A549 (cell line): ENCODE results near the gene PTCD2. TPM values are rescaled to one million over a fixed set of nuclear protein-coding genes. Genes with fewer than 3 reads are reported as not detected.
A peak's percentile ranks its signal among the peaks of the same experiment; 100 is the strongest.

Source experiments
- ATAC-seq, 2 experiments: fragments of 200-7000 bp in 1 of 2; fragments of >200 bp in 1 of 2; cut with Nextera tagmentation in 1 of 2; cut with Tn5 transposase in 1 of 2; 3 replicates each; pipeline versions ENCODE4 v1.8.0 to v1.9.1; 2018 to 2020; ENCODE audit warnings: mild to moderate bottlenecking in 1 of 2, moderate library complexity in 1 of 2
- CTCF ChIA-PET: fragments of 300-600 bp; sonication (Branson Sonifier 250); formaldehyde crosslinking; extraction: SDS; loops from one replicate; lab custom pipeline; 2021; ENCODE audit warnings: antibody characterized with exemption, inconsistent platforms; lab: Yijun Ruan, JAX
- POLR2A ChIA-PET: fragments of 350-600 bp; formaldehyde crosslinking; extraction: SDS; loops from one replicate; lab custom pipeline; 2021; ENCODE audit warnings: antibody characterized with exemption, inconsistent platforms; lab: Yijun Ruan, JAX
- DNase-seq, 2 experiments: peaks; one replicate each; pipeline versions ENCODE4 v3.0.0 to v3.0.0-alpha.2; 2011 to 2016; ENCODE audit warnings: low read depth in 1 of 2, low spot score in 1 of 2
- FAIRE-seq: peaks from 2 replicates; lab custom pipeline; 2011; peaks lifted over from hg19 to GRCh38; lab: Jason Lieb, UNC
- H3K27ac ChIP-seq, 2 experiments: fragments of >200 bp; sonication (Bioruptor Twin); formaldehyde crosslinking; 3 replicates each; pipeline ENCODE4 v1.5.1; 2016 to 2017
- H3K4me1 ChIP-seq: fragments of >200 bp; sonication (Bioruptor Twin); formaldehyde crosslinking; 3 replicates; pipeline ENCODE4 v1.6.1; 2016
- H3K4me2 ChIP-seq: fragments of >200 bp; sonication (Bioruptor Twin); formaldehyde crosslinking; 3 replicates; pipeline ENCODE4 v1.6.1; 2016
- H3K4me3 ChIP-seq: fragments of >200 bp; sonication (Bioruptor Twin); formaldehyde crosslinking; 3 replicates; pipeline ENCODE4 v1.5.1; 2016
- H3K9me3 ChIP-seq: fragments of >200 bp; sonication (Bioruptor Twin); formaldehyde crosslinking; 3 replicates; pipeline ENCODE4 v1.6.1; 2016
- CHD2 ChIP-seq: fragments of 150-350 bp; IDR thresholded peaks from 2 replicates; pipeline ENCODE4 v1.6.1; 2014; ENCODE audit warnings: low read length; ENCODE audit not compliant: partially characterized antibody
- EP300 ChIP-seq, 2 experiments: fragments of >200 bp; sonication (Bioruptor Twin); formaldehyde crosslinking; IDR thresholded peaks; 2 replicates in 1 of 2; 3 replicates in 1 of 2; pipeline ENCODE4 v1.6.1; 2016 to 2017
- FOSL2 ChIP-seq, 2 experiments: fragments of 450-650 bp in 1 of 2; fragments of >200 bp in 1 of 2; sonication (Bioruptor Twin) in 1 of 2; formaldehyde crosslinking; IDR thresholded peaks; 2 replicates each; pipeline versions ENCODE4 v1.5.0 to v1.6.1; 2016 to 2020; ENCODE audit warnings: mild to moderate bottlenecking in 1 of 2, moderate library complexity in 1 of 2
- HOXA7 ChIP-seq: fragments of 250-450 bp; sonication (Bioruptor Pico); IDR thresholded peaks from 2 replicates; pipeline ENCODE4 v1.5.0; 2020; ENCODE audit warnings: mild to moderate bottlenecking, moderate library complexity
- MAZ ChIP-seq: fragments of 150-350 bp; IDR thresholded peaks from 2 replicates; pipeline ENCODE4 v1.6.1; 2014; ENCODE audit warnings: antibody characterized with exemption, low read depth, low read length, borderline replicate concordance
- NFE2L2 ChIP-seq: fragments of 150-350 bp; conservative IDR thresholded peaks from 2 replicates; pipeline ENCODE4 v1.6.1; 2014; ENCODE audit warnings: low read length
- PHF8 ChIP-seq: fragments of 200-600 bp; sonication (generic); IDR thresholded peaks from 2 replicates; pipeline ENCODE4 v1.6.1; 2016; ENCODE audit warnings: low read depth, mild to moderate bottlenecking, antibody characterized with exemption, moderate library complexity, borderline replicate concordance
- RARB ChIP-seq: fragments of 250-450 bp; sonication (Bioruptor Pico); IDR thresholded peaks from 2 replicates; pipeline ENCODE4 v1.8.0; 2021; ENCODE audit warnings: mild to moderate bottlenecking, moderate library complexity
- RNF2 ChIP-seq: fragments of 200-600 bp; sonication (generic); IDR thresholded peaks from 2 replicates; pipeline ENCODE4 v1.6.1; 2016; ENCODE audit warnings: low read depth, mild to moderate bottlenecking, antibody characterized with exemption, moderate library complexity, borderline replicate concordance
- SMC3 ChIP-seq: fragments of >200 bp; sonication (Bioruptor Twin); formaldehyde crosslinking; IDR thresholded peaks from 3 replicates; pipeline ENCODE4 v1.6.1; 2018; ENCODE audit warnings: inconsistent platforms
- ZFP36 ChIP-seq: fragments of 450-650 bp; IDR thresholded peaks from 2 replicates; pipeline ENCODE4 v1.6.1; 2014; ENCODE audit warnings: borderline replicate concordance; ENCODE audit not compliant: partially characterized antibody
- WGBS: methylation state at CpG from one replicate; pipeline ENCODE4 v1.1.6; 2017; ENCODE audit errors: missing lambda C conversion rate; 5-methylcytosine and 5-hydroxymethylcytosine counted together
- polyA plus RNA-seq, 4 experiments: library from polyadenylated mRNA; depleted of rRNA in 3 of 4; stranded (reverse); fragments of >200 nt; fragmentation: RNase III in 1 of 4; extraction: RNeasy Plus Mini Kit Qiagen cat#74134 plus additional on column Dnase treatment in 1 of 4; gene quantifications; 2 replicates in 3 of 4; 3 replicates in 1 of 4; pipeline ENCODE4 v1.2.3, GENCODE V29; 2011 to 2017
- TF ChIP-seq, protein P1 (sequence below): IDR thresholded peaks from 2 replicates; pipeline ENCODE4 v1.6.1; 2012
- TF ChIP-seq, protein P2 (sequence below): IDR thresholded peaks from 2 replicates; pipeline ENCODE4 v1.6.1; 2012
- TF ChIP-seq, protein P3 (sequence below): fragments of 450-650 bp; IDR thresholded peaks from 2 replicates; pipeline ENCODE4 v1.6.1; 2014; ENCODE audit warnings: antibody characterized with exemption
- TF ChIP-seq, protein P4 (sequence below): fragments of >200 bp; sonication (Bioruptor Twin); formaldehyde crosslinking; IDR thresholded peaks from 3 replicates; pipeline ENCODE4 v1.5.1; 2016
- TF ChIP-seq, protein P5 (sequence below): IDR thresholded peaks from 2 replicates; pipeline ENCODE4 v1.6.1; 2012; ENCODE audit warnings: low read depth, borderline replicate concordance

The PTCD2 gene
- polyA plus RNA-seq, 2 of the 4 experiments (the other 2 are of a cell fraction): 13.2 to 31.1 TPM

DNA sequence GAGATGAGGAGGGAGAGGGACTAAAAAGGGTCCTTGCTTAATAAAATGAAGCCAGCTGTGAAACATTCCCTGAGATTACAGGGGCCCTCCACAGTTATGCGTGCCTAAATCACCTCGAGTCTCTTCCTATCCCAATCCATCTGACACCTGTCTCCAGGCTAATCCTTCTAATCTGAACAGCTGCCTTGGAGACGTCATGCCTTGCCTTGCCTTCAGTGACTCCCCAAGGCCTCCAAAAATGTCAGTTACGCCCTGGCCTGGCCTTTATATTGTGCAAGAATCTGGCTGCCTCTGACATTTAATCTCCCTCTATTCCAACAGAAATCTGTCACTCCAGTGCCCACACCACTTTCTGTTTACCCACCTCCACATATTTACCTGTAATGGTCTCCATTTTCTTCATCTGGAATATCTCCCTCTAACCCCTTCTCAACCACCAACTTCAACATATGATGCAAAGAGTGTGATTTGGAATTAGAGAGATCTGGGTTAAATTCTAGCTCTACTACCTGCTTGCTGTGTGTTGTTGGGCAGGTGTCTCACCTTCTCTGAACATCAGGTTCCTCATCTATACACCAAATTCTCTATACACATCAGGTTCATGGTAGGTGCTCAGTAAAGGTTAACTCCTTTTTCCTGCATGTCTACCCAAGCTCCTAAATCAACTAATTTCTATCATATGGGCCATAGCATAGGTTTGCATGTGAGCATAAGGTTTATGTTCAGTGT is 57.9 kb downstream of the PTCD2 start:
- 74% methylated on average over 4 of the region's 4 CpGs for WGBS
- CTCF ChIA-PET: interaction anchor here (0.6 to 4.6 kb wide), 6 partner anchors 8 to 578 kb away, joined by 3 to 33 read pairs (median 4); partner anchors contain the start of gene FCHO2
- Histone ChIP-seq H3K4me2 (peak overlapping the region; percentile 45), H3K9me3 (no peaks in the 10 kb centered on the region), H3K4me3 (no peak overlapping the region), H3K27ac (peak overlapping the region; percentile 40 to 64), H3K4me1 (peaks cover 30% of the 10 kb centered on the region)
- no peak for FAIRE-seq
- no peak for ATAC-seq
- TF ChIP-seq, protein P1, sequence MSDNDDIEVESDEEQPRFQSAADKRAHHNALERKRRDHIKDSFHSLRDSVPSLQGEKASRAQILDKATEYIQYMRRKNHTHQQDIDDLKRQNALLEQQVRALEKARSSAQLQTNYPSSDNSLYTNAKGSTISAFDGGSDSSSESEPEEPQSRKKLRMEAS: no peak
- TF ChIP-seq PHF8 (no peak), ZFP36 (peak; percentile 59)
- DNase-seq: no peak
- POLR2A ChIA-PET: no interaction called here

DNA sequence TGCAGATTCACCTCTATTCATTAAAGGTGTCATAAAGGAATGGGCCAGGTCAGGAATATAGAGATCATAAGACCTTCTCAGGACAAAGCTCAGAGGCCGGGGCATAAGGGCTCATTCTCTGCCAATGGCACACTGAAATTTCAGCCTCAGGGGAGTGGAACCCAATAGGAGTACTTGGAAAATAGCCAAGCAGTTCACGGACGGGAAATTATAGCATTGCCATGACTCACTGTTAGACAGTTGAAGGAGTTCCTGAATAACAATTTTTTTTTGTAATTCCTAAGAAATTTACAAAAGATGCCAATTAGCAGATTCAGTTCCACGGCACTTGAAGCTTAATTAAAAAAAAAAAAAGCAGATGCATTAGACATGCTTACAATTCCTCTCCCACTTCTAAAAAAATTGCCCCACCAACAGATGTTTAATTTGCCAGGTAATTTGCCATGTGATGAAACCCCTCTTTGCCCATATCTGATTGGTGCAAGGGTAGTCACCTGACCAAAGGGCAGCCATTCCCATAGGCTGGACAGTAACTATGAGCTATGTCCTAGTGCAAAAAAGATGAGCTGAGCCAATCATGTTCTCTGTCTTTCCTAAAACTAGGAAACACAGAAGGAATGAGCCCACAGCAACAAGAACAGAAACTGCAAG is 58.6 kb downstream of the PTCD2 start:
- no peak overlapping the region for H3K4me3 ChIP-seq
- H3K27ac ChIP-seq: peak overlapping the region; percentile 40 to 64
- H3K9me3 ChIP-seq: no peaks in the 10 kb centered on the region
- FAIRE-seq: no peak
- ChIA-PET POLR2A (no interaction called here), CTCF (interaction anchor here (0.6 to 4.6 kb wide), 7 partner anchors 8 to 577 kb away, joined by 3 to 33 read pairs (median 3); partner anchors contain the start of gene FCHO2)
- TF ChIP-seq, protein P2, sequence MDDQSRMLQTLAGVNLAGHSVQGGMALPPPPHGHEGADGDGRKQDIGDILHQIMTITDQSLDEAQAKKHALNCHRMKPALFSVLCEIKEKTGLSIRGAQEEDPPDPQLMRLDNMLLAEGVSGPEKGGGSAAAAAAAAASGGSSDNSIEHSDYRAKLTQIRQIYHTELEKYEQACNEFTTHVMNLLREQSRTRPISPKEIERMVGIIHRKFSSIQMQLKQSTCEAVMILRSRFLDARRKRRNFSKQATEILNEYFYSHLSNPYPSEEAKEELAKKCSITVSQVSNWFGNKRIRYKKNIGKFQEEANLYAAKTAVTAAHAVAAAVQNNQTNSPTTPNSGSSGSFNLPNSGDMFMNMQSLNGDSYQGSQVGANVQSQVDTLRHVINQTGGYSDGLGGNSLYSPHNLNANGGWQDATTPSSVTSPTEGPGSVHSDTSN: no peak
- TF ChIP-seq, protein P3, sequence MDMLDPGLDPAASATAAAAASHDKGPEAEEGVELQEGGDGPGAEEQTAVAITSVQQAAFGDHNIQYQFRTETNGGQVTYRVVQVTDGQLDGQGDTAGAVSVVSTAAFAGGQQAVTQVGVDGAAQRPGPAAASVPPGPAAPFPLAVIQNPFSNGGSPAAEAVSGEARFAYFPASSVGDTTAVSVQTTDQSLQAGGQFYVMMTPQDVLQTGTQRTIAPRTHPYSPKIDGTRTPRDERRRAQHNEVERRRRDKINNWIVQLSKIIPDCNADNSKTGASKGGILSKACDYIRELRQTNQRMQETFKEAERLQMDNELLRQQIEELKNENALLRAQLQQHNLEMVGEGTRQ: peak; percentile 82
- TF ChIP-seq, protein P1: peak; percentile 40; the same call in 1 of the 2 replicates
- TF ChIP-seq, protein P4, sequence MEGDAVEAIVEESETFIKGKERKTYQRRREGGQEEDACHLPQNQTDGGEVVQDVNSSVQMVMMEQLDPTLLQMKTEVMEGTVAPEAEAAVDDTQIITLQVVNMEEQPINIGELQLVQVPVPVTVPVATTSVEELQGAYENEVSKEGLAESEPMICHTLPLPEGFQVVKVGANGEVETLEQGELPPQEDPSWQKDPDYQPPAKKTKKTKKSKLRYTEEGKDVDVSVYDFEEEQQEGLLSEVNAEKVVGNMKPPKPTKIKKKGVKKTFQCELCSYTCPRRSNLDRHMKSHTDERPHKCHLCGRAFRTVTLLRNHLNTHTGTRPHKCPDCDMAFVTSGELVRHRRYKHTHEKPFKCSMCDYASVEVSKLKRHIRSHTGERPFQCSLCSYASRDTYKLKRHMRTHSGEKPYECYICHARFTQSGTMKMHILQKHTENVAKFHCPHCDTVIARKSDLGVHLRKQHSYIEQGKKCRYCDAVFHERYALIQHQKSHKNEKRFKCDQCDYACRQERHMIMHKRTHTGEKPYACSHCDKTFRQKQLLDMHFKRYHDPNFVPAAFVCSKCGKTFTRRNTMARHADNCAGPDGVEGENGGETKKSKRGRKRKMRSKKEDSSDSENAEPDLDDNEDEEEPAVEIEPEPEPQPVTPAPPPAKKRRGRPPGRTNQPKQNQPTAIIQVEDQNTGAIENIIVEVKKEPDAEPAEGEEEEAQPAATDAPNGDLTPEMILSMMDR: no peak
- TF ChIP-seq HOXA7 (CRISPR knock-in tag): no peak
- TF ChIP-seq, protein P5, sequence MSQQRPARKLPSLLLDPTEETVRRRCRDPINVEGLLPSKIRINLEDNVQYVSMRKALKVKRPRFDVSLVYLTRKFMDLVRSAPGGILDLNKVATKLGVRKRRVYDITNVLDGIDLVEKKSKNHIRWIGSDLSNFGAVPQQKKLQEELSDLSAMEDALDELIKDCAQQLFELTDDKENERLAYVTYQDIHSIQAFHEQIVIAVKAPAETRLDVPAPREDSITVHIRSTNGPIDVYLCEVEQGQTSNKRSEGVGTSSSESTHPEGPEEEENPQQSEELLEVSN: no peak
- TF ChIP-seq CHD2: no peak
- no peak for TF ChIP-seq SMC3
- no peak for TF ChIP-seq RARB (CRISPR knock-in tag)
- TF ChIP-seq NFE2L2: no peak
- no peak for TF ChIP-seq RNF2
- no peak for TF ChIP-seq MAZ
- TF ChIP-seq EP300 (IDR thresholded peaks at IDR 0.05): no peak
- no peak for TF ChIP-seq FOSL2 (IDR thresholded peaks at IDR 0.05)
- peak; percentile 45; the same call in 1 of the 2 replicates for TF ChIP-seq FOSL2 (CRISPR knock-in tag; IDR thresholded peaks at IDR 0.05)
- peak; percentile 63 to 75; a peak in 4 of 6 replicates for ATAC-seq
- H3K4me1 ChIP-seq: peaks cover 37% of the 10 kb centered on the region
- H3K4me2 ChIP-seq: peak overlapping the region; percentile 45
- DNase-seq: peak; percentile 54 to 59
- WGBS: 14% methylated on average over 4 of the region's 4 CpGs
